Astrocyte (in vitro differentiated cells and primary cell): Measurements from ENCODE around the gene FAM131A. TPM values are rescaled to one million over a fixed set of nuclear protein-coding genes. Genes with fewer than 3 reads are reported as not detected.

Experiments used
- DNase-seq: peaks from one replicate; pipeline ENCODE4 v3.0.0-alpha.2; 2010; ENCODE audit warnings: low read depth
- FAIRE-seq: peaks from 2 replicates; lab custom pipeline; 2011; peaks lifted over from hg19 to GRCh38; lab: Jason Lieb, UNC
- H2AFZ ChIP-seq: 2 replicates; pipeline ENCODE4 v1.6.0; 2012; ENCODE audit warnings: low read depth, low read length, inconsistent platforms
- H3K27ac ChIP-seq: 2 replicates; pipeline ENCODE4 v1.5.1; 2011; ENCODE audit warnings: low read depth, low read length, inconsistent platforms
- H3K27me3 ChIP-seq: 2 replicates; pipeline ENCODE4 v1.6.0; 2011; ENCODE audit warnings: low read length, inconsistent platforms; ENCODE audit not compliant: insufficient read depth
- H3K36me3 ChIP-seq: 2 replicates; pipeline ENCODE4 v1.5.1; 2011; ENCODE audit warnings: low read length, inconsistent platforms; ENCODE audit not compliant: insufficient read depth
- H3K4me1 ChIP-seq: 2 replicates; pipeline ENCODE4 v1.5.1; 2011; ENCODE audit warnings: low read length, inconsistent platforms; ENCODE audit not compliant: insufficient read depth
- H3K4me2 ChIP-seq: 2 replicates; pipeline ENCODE4 v1.6.0; 2012; ENCODE audit warnings: low read length, inconsistent platforms
- H3K4me3 ChIP-seq: 2 replicates; pipeline ENCODE4 v1.5.1; 2011; ENCODE audit warnings: low read depth, mild to moderate bottlenecking, low read length, inconsistent platforms; ENCODE audit not compliant: insufficient read depth
- H3K79me2 ChIP-seq: 2 replicates; pipeline ENCODE4 v1.6.0; 2012; ENCODE audit warnings: mild to moderate bottlenecking, low read length, inconsistent platforms; ENCODE audit not compliant: insufficient read depth
- H3K9ac ChIP-seq: 2 replicates; pipeline ENCODE4 v1.6.0; 2012; ENCODE audit warnings: mild to moderate bottlenecking, low read length, inconsistent platforms
- H3K9me3 ChIP-seq: 2 replicates; pipeline ENCODE4 v1.5.1; 2012; ENCODE audit warnings: low read depth, mild to moderate bottlenecking, low read length, inconsistent platforms; ENCODE audit not compliant: insufficient read depth
- H4K20me1 ChIP-seq: 2 replicates; pipeline ENCODE4 v1.6.0; 2012; ENCODE audit warnings: low read length, inconsistent platforms; ENCODE audit not compliant: insufficient read depth
- H3K27ac Mint-ChIP-seq: one replicate; pipeline ENCODE4 v1.8.0; 2021; ENCODE audit warnings: mild to moderate bottlenecking, mixed read lengths; ENCODE audit not compliant: unreplicated experiment
- H3K27me3 Mint-ChIP-seq: one replicate; pipeline ENCODE4 v1.8.0; 2021; ENCODE audit warnings: low read depth, mixed read lengths; ENCODE audit not compliant: unreplicated experiment
- H3K36me3 Mint-ChIP-seq: one replicate; pipeline ENCODE4 v1.8.0; 2021; ENCODE audit warnings: low read depth, mixed read lengths; ENCODE audit not compliant: unreplicated experiment
- H3K4me1 Mint-ChIP-seq: one replicate; pipeline ENCODE4 v1.8.0; 2021; ENCODE audit warnings: low read depth, mixed read lengths; ENCODE audit not compliant: unreplicated experiment
- H3K4me3 Mint-ChIP-seq: one replicate; pipeline ENCODE4 v1.8.0; 2021; ENCODE audit warnings: mild to moderate bottlenecking, moderate library complexity, mixed read lengths; ENCODE audit not compliant: unreplicated experiment
- H3K9me3 Mint-ChIP-seq: one replicate; pipeline ENCODE4 v1.8.0; 2021; ENCODE audit warnings: mild to moderate bottlenecking, mixed read lengths; ENCODE audit not compliant: unreplicated experiment
- CTCF ChIP-seq: IDR thresholded peaks from 2 replicates; pipeline ENCODE4 v1.5.1; 2011; ENCODE audit warnings: low read depth, mild to moderate bottlenecking, inconsistent platforms, low read length, moderate library complexity; ENCODE audit not compliant: insufficient read depth
- EZH2 ChIP-seq: IDR thresholded peaks from 2 replicates; pipeline ENCODE4 v1.6.1; 2012; ENCODE audit warnings: mild to moderate bottlenecking, low read length, inconsistent platforms; ENCODE audit not compliant: insufficient read depth
- total RNA-seq: library from RNA; stranded (reverse); gene quantifications from 2 replicates; pipeline ENCODE4 v1.2.1, GENCODE V29; 2021

The FAM131A gene
- total RNA-seq, 1 donor from 2014 or later: 12.2 TPM

DNA sequence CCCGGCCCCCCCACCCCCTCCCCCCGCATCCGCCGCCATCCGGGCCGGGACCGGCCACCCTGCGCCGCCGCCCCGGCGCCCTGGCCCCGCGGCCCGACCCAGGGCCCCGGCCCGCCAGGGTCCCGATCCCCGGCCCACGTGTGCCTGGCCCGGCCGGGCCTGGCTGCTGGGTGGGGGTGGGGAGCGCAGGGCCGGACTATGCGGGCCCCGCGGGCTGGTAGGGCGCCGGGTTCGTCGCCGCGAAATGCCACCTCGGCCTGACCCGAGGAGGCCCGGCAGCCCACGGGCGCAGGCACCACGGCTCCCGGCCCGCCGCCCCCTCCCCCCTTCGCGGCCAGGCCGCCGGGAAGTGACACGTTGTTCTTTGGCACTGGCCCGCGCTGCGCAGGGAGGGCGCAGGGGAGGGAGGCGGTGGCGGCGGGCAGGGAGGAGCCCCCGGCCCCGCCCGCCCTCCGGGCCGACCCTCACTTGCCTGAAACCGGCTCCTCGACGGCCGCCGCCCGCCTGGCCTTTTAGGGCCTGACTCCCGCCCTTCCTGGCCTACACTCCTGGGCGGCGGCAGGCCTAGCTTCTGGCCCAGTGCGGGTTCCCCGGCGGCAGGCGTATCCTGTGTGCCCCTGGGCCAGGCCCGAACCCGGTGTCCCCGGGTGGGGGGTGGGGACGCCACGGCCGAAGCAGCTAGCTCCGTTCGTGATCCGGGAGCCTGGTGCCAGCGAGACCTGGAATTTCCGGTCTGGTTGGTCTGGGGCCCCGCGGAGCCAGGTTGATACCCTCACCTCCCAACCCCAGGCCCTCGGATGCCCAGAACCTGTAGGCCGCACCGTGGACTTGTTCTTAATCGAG lies 22.5 kb upstream of the FAM131A start:
- Histone ChIP-seq H2AFZ (no peak overlapping the region), H4K20me1 (peaks cover 48% of the 10 kb centered on the region), H3K4me3 (peak overlapping the region; percentile 97), H3K9me3 (no peaks in the 10 kb centered on the region), H3K27me3 (no peaks in the 10 kb centered on the region), H3K4me1 (peaks cover 26% of the 10 kb centered on the region), H3K4me2 (peak overlapping the region; percentile 98), H3K36me3 (peaks cover 10% of the 10 kb centered on the region), H3K9ac (peak overlapping the region; percentile 99), H3K27ac (peak overlapping the region; percentile 84), H3K79me2 (peaks cover 53% of the 10 kb centered on the region)
- peak; percentile 60 for DNase-seq
- no peaks in the 10 kb centered on the region for H3K9me3 Mint-ChIP-seq
- FAIRE-seq: no peak
- H3K4me1 Mint-ChIP-seq: peaks cover 25% of the 10 kb centered on the region
- H3K36me3 Mint-ChIP-seq: peaks cover 7% of the 10 kb centered on the region
- no peaks in the 10 kb centered on the region for H3K27me3 Mint-ChIP-seq
- H3K27ac Mint-ChIP-seq: peak overlapping the region; percentile 91
- H3K4me3 Mint-ChIP-seq: peak overlapping the region; percentile 91
- TF ChIP-seq CTCF (no peak), EZH2 (no peak)

GRCh38 chr3:184315543-184315867 lies 21.9 kb upstream of the FAM131A start:
- H3K27me3 Mint-ChIP-seq: no peaks in the 10 kb centered on the region
- H3K9me3 ChIP-seq: no peaks in the 10 kb centered on the region
- peaks cover 11% of the 10 kb centered on the region for H3K36me3 ChIP-seq
- H3K36me3 Mint-ChIP-seq: peaks cover 6% of the 10 kb centered on the region
- H3K4me3 Mint-ChIP-seq: peak overlapping the region; percentile 91
- FAIRE-seq (no peak), DNase-seq (no peak)
- TF ChIP-seq EZH2 (no peak), CTCF (no peak)
- peak overlapping the region; percentile 99 for H3K9ac ChIP-seq
- peaks cover 53% of the 10 kb centered on the region for H4K20me1 ChIP-seq
- H3K27ac ChIP-seq: peak overlapping the region; percentile 84
- H3K4me1 ChIP-seq: peaks cover 31% of the 10 kb centered on the region
- peak overlapping the region; percentile 91 for H3K27ac Mint-ChIP-seq
- H2AFZ ChIP-seq: no peak overlapping the region
- H3K9me3 Mint-ChIP-seq: no peaks in the 10 kb centered on the region
- peaks cover 25% of the 10 kb centered on the region for H3K4me1 Mint-ChIP-seq
- peak overlapping the region; percentile 98 for H3K4me2 ChIP-seq
- peaks cover 58% of the 10 kb centered on the region for H3K79me2 ChIP-seq
- peak overlapping the region; percentile 97 for H3K4me3 ChIP-seq
- H3K27me3 ChIP-seq: no peaks in the 10 kb centered on the region
